GM19238 (cell line): ENCODE measurements around the gene MBD3L3.
A peak's percentile ranks its signal among the peaks of the same experiment; 100 is the strongest.
"Not testable (repeated sequence)": the region's sequence is repeated elsewhere in the genome, so short reads cannot be mapped to it uniquely, and the experiment has no call there.

Experiments
- DNase-seq: peaks from one replicate; pipeline ENCODE4 v3.0.0; 2011; ENCODE audit warnings: low spot score; ENCODE audit not compliant: insufficient read length

MBD3L3 gene

GRCh38 chr19:7058576-7058975 lies at the start of gene MBD3L3:
Gene MBD3L3, minus strand, starts transcription at chr19:7058676. Its CDS starts 71 bp downstream, at chr19:7058605.
- not testable (repeated sequence) for DNase-seq

DNA sequence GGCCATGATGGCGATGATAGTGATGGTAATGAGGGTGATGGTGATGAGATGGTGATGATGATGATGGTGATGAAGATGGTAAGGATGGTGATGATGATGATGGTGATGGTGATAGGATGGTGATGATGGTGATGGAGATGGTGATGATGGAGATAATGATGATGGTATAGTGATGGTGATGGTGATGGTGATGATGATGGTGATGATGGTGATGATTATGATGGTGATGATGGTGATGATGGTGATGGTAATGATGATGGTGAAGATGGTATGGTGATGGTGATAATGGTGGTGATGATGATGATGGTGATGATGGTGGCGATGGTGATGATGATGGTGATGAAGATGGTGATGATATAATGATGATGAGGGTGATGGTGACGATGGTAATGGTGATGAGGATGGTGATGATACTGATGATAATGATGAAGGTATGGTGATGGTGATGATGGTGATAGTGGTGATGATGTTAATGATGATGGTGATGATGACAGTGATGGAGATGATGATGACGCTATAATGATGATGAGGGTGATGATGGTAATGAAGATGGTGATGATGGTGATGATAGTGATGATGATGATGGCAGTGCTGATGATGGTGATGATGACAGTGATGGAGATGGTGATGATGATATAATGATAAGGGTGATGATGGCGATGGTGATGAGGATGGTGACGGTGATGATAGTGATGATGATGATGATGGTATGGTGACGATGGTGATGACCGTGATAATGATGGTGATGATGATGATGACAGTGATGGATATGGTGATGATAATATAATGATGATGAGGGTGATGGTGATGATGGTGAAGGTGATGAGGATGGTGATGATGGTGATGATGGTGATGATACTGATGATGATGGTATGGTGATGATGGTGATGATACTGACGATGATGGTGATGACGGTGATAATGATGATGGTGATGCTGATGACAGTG lies 48.5 kb upstream of the MBD3L3 start:
- DNase-seq: no peak

DNA sequence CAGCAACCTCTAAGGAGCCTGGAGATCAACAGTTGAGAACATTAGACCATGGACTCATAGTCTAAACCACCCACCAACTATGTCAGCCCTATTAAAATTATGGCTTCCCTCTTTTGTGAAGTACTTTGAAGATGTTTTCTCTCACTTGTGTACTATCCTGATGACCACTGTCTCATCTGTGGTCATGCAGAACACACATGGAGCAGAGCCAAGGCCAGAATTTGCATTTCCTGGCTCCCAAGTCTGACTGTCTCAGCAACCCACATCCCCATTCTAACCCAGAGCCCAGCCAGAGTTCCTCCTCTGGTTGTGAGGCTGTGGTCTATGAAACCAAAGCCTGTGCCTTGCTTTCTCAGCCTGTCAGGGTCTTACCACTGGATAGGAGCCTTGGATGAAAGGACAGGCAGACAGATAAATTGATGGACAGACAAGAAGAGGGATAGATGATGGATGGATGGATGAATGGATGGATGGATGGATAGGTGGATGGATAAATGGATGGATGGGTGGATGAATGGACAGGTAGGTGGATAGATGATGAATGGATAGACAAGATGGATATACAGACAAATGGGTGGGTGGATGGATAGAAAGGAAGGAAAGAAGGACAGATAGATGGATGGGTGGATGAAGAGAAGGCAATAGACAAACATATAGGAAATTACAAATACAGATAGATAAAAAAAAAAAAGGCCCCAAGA lies 46.4 kb upstream of the MBD3L3 start:
- DNase-seq: peak; percentile 15

- DNase-seq: no peak
Observed at GRCh38 chr19:7101498-7102253, 43.2 kb upstream of the MBD3L3 start.

GRCh38 chr19:7099597-7099921 lies 41.1 kb upstream of the MBD3L3 start:
- DNase-seq: no peak

- peak; percentile 76 for DNase-seq
Observed at GRCh38 chr19:7098701-7099596, 40.5 kb upstream of the MBD3L3 start.

- no peak for DNase-seq
Observed at GRCh38 chr19:7098096-7098495, 39.6 kb upstream of the MBD3L3 start.

- DNase-seq: no peak
Observed at GRCh38 chr19:7088999-7089398, 30.5 kb upstream of the MBD3L3 start.

DNA sequence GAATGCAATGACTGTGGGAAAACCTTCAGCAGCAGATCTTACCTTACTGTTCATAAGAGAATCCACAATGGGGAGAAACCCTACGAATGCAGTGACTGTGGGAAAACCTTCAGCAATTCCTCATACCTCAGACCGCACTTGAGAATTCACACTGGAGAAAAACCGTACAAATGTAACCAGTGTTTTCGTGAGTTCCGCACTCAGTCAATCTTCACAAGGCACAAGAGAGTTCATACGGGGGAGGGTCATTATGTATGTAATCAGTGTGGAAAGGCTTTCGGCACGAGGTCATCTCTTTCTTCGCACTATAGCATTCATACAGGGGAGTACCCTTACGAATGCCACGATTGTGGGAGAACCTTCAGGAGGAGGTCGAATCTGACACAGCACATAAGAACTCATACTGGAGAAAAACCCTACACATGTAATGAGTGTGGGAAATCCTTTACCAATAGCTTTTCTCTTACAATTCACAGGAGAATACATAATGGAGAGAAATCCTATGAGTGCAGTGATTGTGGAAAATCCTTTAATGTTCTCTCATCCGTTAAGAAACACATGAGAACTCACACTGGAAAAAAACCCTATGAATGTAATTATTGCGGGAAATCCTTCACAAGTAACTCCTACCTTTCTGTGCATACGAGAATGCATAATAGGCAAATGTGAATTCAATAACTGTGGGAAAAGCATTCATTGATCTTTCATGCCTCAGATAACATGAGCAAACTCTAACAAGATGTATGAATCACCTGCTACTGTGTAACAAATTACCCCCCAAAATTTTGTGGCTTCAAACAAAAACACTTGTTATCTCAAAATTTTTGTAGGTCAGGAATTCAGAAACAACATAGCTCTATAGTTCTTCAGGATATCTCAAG lies 24.8 kb upstream of the MBD3L3 start:
- DNase-seq: no peak

GRCh38 chr19:7078008-7078407 lies 19.5 kb upstream of the MBD3L3 start:
- no peak for DNase-seq

GRCh38 chr19:7076151-7076550 lies 17.7 kb upstream of the MBD3L3 start:
- no peak for DNase-seq

GRCh38 chr19:7074705-7075282 lies 16.3 kb upstream of the MBD3L3 start:
- no peak for DNase-seq

GRCh38 chr19:7072541-7072940 lies 14.1 kb upstream of the MBD3L3 start:
- DNase-seq: no peak

DNA sequence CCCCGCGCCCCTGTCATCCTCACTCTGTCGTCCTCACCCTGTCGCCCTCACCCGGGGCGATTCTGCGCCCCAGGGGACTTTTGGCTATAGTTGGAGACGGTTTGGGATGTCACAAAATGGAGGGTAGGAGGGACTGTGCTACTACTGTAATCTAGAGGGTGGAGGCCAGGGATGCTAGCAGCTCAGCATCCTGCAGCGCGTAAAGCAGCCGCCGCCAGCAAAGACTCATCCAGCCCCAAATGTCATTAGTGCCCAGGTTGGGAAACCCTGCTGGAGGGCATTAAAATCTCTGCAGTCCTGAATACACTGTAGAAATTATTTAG lies 11.4 kb upstream of the MBD3L3 start:
- no peak for DNase-seq

DNA sequence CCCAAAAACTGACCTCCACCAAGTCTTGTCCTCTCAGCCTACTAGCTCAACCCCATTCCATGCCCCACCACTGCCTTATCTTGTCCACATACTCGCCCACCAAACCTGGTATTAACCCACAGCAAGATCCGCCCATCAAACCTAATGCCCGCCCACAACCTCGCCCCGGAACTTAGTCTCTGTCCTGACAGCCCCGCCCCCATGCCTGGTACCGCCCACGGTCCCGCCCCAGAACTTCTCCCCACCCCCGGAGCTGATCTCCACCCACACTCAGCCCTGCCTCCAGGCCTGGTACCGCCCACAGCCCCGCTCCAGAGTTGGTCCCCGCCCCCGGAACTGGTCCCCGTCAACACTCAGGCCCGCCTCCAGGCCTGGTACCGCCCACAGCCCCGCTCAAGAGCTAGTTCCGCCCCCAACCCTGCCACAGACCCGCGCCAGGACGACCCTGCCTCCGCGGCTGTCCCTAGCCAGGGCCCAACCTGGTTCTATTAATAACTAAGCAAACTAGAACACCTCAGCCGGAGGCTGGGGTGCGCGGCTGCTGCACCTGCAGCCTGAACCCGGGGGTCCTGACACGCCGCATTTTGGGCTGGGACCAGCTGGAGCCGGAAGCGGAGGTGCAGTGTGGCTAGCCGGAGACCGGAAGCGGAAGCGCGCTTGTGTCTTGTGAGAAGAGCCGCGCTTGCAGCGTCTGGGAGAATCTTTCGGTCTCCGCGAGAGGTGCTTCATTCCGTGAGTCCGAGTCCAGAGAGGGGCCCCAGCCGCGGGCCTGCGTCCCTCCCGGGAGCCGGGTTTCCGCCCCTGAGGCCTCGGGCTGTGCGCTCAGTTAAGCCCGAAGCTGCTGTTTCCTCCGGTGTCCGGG lies 10.8 kb upstream of the MBD3L3 start, which contains the start of gene ZNF557:
ZNF557 (plus strand) TSS at position 662 of the 862 bp plus-strand sequence. CDS start 5,372 bp downstream, outside the sequence.
- DNase-seq: peak; percentile 86

GRCh38 chr19:7068599-7068998 lies 10.1 kb upstream of the MBD3L3 start:
- no peak for DNase-seq

- no peak for DNase-seq
Observed at GRCh38 chr19:7067716-7068115, 9.2 kb upstream of the MBD3L3 start.

- not testable (repeated sequence) for DNase-seq
Observed at GRCh38 chr19:7067122-7067521, 8.6 kb upstream of the MBD3L3 start.
